Thoracic aorta (tissue), 2 donors: ENCODE results near the gene CSN2. TPM values are rescaled to one million over a fixed set of nuclear protein-coding genes. Genes with fewer than 3 reads are reported as not detected.

Experiments used
- ATAC-seq: fragments of 150-250 bp; one replicate; pipeline ENCODE4 v1.8.0; 2017; ENCODE audit warnings: low read depth; ENCODE audit not compliant: insufficient number of reproducible peaks, low FRiP score
- DNase-seq: peaks from one replicate; pipeline ENCODE4 v3.0.0-alpha.2; 2020; ENCODE audit warnings: low spot score
- H3K27ac ChIP-seq, 2 donors: fragments of 200-600 bp; sonication (generic); 1 replicate in 1 of 2; 2 replicates in 1 of 2; pipeline ENCODE4 v1.5.1; 2016; ENCODE audit warnings: mild to moderate bottlenecking in 2 of 2, moderate library complexity in 2 of 2
- H3K27me3 ChIP-seq: fragments of 200-600 bp; sonication (generic); replicated peaks from 2 replicates; pipeline ENCODE4 v1.6.0; 2016; ENCODE audit warnings: mild to moderate bottlenecking; ENCODE audit not compliant: insufficient read depth
- H3K36me3 ChIP-seq: fragments of 200-600 bp; sonication (generic); one replicate; pipeline ENCODE4 v1.5.1; 2016
- H3K4me1 ChIP-seq, 2 donors: fragments of 200-600 bp; sonication (generic); 1 replicate in 1 of 2; 2 replicates in 1 of 2; pipeline versions ENCODE4 v1.5.1 to v1.6.0; 2016; ENCODE audit warnings: low read depth in 2 of 2, mild to moderate bottlenecking in 1 of 2; ENCODE audit not compliant: control insufficient read depth in 1 of 2
- H3K4me3 ChIP-seq: fragments of 200-600 bp; sonication (generic); 2 replicates; pipeline ENCODE4 v1.5.1; 2016; ENCODE audit warnings: mild to moderate bottlenecking
- H3K9me3 ChIP-seq: fragments of 200-600 bp; sonication (generic); 2 replicates; pipeline ENCODE4 v1.5.1; 2016
- CTCF ChIP-seq: fragments of 200-600 bp; sonication (generic); IDR thresholded peaks from one replicate; pipeline ENCODE4 v1.5.1; 2019; ENCODE audit warnings: antibody characterized with exemption
- total RNA-seq, 2 donors: library from RNA; depleted of rRNA; stranded (reverse); fragments of >200 nt; gene quantifications; one replicate each; pipeline versions ENCODE4 v1.1.0 to v1.2.3, GENCODE V29; 2016

Gene CSN2
- total RNA-seq, 2 donors from 2014 or later, result not detected

GRCh38 chr4:69995526-69996016 is 30.0 kb upstream of the CSN2 start, which contains the start of gene STATH:
Gene STATH (plus strand): TSS chr4:69995966. CDS start chr4:69998438, 2,472 bp downstream.
- Histone ChIP-seq H3K27ac (no peak within 1 kb of the TSS), H3K4me1 (no peaks in the 10 kb centered on the region), H3K9me3 (no peaks in the 10 kb centered on the region), H3K36me3 (no peaks in the 10 kb centered on the region), H3K4me3 (no peak within 1 kb of the TSS), H3K27me3 (no peaks in the 10 kb centered on the region)
- no peak for ATAC-seq
- no peak for DNase-seq
- TF ChIP-seq CTCF, result no peak

GRCh38 chr4:69994782-69995181 is 29.3 kb upstream of the CSN2 start:
- Histone ChIP-seq H3K27me3 (no peaks in the 10 kb centered on the region), H3K27ac (no peak overlapping the region), H3K4me3 (no peak overlapping the region), H3K36me3 (no peaks in the 10 kb centered on the region), H3K4me1 (no peaks in the 10 kb centered on the region), H3K9me3 (no peaks in the 10 kb centered on the region)
- TF ChIP-seq CTCF, result no peak
- ATAC-seq (no peak), DNase-seq (no peak)

GRCh38 chr4:69991016-69991415 is 25.5 kb upstream of the CSN2 start:
- no peaks in the 10 kb centered on the region for H3K9me3 ChIP-seq
- DNase-seq, result no peak
- H3K27ac ChIP-seq, result no peak overlapping the region
- H3K36me3 ChIP-seq, result no peaks in the 10 kb centered on the region
- H3K27me3 ChIP-seq, result no peaks in the 10 kb centered on the region
- TF ChIP-seq CTCF, result no peak
- ATAC-seq, result no peak
- H3K4me1 ChIP-seq, result no peaks in the 10 kb centered on the region
- H3K4me3 ChIP-seq, result no peak overlapping the region

- DNase-seq (no peak), ATAC-seq (no peak)
- H3K4me3 ChIP-seq, result no peak overlapping the region
- no peaks in the 10 kb centered on the region for H3K9me3 ChIP-seq
- no peak overlapping the region for H3K27ac ChIP-seq
- H3K4me1 ChIP-seq, result no peaks in the 10 kb centered on the region
- no peak for TF ChIP-seq CTCF
- H3K36me3 ChIP-seq, result no peaks in the 10 kb centered on the region
- no peaks in the 10 kb centered on the region for H3K27me3 ChIP-seq
Measured at GRCh38 chr4:69986663-69987062, 21.1 kb upstream of the CSN2 start.

GRCh38 chr4:69984030-69984443 is 18.5 kb upstream of the CSN2 start:
- Histone ChIP-seq H3K27me3 (no peaks in the 10 kb centered on the region), H3K9me3 (no peaks in the 10 kb centered on the region), H3K36me3 (no peaks in the 10 kb centered on the region), H3K27ac (no peak overlapping the region), H3K4me3 (no peak overlapping the region), H3K4me1 (no peaks in the 10 kb centered on the region)
- DNase-seq (no peak), ATAC-seq (no peak)
- no peak for TF ChIP-seq CTCF
